Activated naive CD8-positive, alpha-beta T cell treated with anti-CD3 and anti-CD28 coated beads, Interleukin-2, amount 50 U/mL, for 24 hours (primary cell): Measurements from ENCODE around the gene HOXB5.
A peak's percentile ranks its signal among the peaks of the same experiment; 100 is the strongest.

Experiments
- ATAC-seq: fragments of 150-1000 bp; cut with Tn5 transposase; one replicate; pipeline ENCODE4 v1.10.0; 2021
- DNase-seq: peaks from one replicate; pipeline ENCODE4 v3.0.0; 2021
- H3K27ac Mint-ChIP-seq: one replicate; pipeline ENCODE4 v1.8.0; 2021; ENCODE audit warnings: mild to moderate bottlenecking, mixed read lengths
- H3K27me3 Mint-ChIP-seq: one replicate; pipeline ENCODE4 v1.8.0; 2021; ENCODE audit warnings: mixed read lengths
- H3K36me3 Mint-ChIP-seq: one replicate; pipeline ENCODE4 v1.8.0; 2021; ENCODE audit warnings: low read depth, mixed read lengths
- H3K4me1 Mint-ChIP-seq: one replicate; pipeline ENCODE4 v1.8.0; 2021; ENCODE audit warnings: mixed read lengths
- H3K4me3 Mint-ChIP-seq: one replicate; pipeline ENCODE4 v1.8.0; 2021; ENCODE audit warnings: mild to moderate bottlenecking, moderate library complexity, mixed read lengths
- H3K9me3 Mint-ChIP-seq: one replicate; pipeline ENCODE4 v1.8.0; 2021; ENCODE audit warnings: mixed read lengths

HOXB5 gene

DNA sequence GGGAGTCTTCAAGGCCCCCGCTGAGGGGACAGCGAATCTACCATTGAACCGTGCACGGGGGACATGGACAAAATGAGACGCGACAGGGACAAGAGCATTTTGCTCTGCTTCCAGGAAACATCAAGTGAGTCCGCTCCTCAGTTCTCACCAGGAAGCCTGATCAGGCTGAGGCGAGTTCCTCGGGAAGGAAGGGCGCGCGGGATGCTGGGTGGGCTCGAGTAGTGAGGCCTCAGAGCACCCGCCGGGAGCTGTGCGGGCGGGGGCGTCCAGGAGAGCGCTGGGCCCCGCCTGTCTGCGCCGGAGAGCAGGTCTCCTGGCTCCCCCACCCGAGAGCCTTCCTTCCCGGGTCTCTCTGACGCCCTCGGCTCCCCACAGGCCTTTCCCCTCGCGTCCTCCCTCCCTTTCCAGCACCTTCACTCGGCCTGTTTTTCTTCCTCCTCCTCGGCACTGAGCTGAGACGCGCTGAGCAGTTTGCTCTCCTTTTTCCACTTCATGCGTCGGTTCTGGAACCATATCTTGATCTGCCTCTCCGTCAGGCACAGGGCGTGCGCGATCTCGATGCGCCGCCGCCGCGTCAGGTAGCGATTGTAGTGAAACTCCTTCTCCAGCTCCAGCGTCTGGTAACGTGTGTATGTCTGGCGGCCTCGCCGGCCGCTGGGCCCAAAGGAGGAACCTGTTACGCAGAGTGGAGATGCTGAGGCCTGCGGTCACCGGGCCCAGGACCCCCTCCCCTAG, 2.6 kb upstream of the HOXB5 start:
- Mint-ChIP-seq H3K4me3 (peak overlapping the region; percentile 58), H3K4me1 (peaks cover 36% of the 10 kb centered on the region), H3K27me3 (peaks cover 83% of the 10 kb centered on the region), H3K9me3 (no peaks in the 10 kb centered on the region), H3K27ac (no peak overlapping the region), H3K36me3 (no peaks in the 10 kb centered on the region)
- DNase-seq (no peak), ATAC-seq (no peak)

DNA sequence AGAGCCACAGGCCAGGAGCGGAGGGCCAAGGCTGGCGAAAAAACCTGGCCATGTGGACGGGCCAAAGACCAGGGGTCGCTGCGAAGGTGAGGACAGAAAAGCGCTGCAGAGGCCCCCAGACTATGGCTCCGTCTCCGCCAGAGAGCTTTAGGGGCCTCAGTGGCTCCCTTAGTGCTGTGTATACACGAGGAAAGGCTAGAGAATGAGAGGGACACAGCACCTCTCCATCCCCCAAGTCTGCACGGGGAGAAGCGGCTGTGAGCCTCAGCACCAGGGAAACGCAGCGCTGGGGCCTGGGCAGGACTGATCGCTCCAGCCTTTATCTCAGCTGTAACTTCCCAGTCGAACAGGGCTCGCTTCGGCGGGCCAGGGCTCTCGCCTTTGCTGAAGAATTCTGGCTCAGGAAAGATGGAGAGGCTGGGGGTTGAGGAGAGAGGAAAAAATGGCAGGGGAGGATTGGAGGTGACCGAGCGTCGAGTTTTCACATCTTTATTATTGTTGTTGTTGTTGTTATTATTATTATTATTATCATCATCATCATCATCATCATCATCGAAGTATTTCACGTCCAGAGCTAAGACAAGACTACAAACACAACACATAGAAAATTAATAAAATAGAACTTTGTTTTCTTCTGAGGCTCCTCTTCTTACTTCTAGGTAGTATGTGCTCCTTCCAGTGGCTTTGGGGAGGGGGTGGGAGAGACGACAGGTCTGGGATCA, 1.9 kb upstream of the HOXB5 start:
- DNase-seq (no peak), ATAC-seq (no peak)
- Mint-ChIP-seq H3K9me3 (no peaks in the 10 kb centered on the region), H3K36me3 (no peaks in the 10 kb centered on the region), H3K4me3 (no peak overlapping the region), H3K27me3 (peaks cover 83% of the 10 kb centered on the region), H3K27ac (no peak overlapping the region), H3K4me1 (peaks cover 36% of the 10 kb centered on the region)

DNA sequence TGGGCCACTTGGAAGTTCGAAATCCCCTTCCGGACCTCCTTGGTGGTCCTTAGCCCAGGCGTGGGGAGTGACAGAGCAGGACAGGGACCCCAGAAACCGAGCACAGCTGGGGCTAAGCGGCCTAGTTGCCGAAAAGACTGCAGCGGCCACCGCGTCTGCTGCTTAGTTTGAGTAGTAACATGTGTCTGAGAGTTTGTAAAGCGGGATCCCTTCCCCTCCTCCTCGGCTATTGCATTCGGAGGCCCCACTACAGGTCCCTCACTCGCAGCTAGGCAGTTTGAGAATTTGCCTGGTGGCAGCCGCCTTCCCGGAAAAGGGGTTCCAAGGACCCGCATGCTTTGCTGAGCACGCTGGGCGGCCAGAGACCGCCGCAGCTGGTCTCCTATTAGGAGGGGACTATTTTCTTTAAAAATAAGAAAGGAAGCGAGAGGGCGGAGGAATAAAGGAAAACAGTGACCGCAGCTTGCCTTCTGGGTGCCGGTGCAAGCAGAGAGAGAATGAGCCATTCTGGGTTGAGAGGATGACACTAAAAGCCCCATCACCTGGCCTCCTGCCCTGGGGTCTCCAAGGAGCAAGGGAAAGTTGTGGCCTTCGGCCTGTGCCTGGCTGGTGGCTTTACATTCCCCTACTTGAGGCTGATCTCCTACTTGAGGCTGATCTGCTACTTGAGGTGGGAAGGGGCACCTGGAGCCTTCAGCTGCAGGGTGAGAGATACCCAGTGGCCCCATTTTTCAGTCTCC, 1.1 kb upstream of the HOXB5 start:
- ATAC-seq = no peak
- no peak overlapping the region for H3K27ac Mint-ChIP-seq
- no peak overlapping the region for H3K4me3 Mint-ChIP-seq
- H3K9me3 Mint-ChIP-seq = no peaks in the 10 kb centered on the region
- DNase-seq = no peak
- H3K4me1 Mint-ChIP-seq = peaks cover 43% of the 10 kb centered on the region
- H3K36me3 Mint-ChIP-seq = no peaks in the 10 kb centered on the region
- H3K27me3 Mint-ChIP-seq = peaks cover 83% of the 10 kb centered on the region

DNA sequence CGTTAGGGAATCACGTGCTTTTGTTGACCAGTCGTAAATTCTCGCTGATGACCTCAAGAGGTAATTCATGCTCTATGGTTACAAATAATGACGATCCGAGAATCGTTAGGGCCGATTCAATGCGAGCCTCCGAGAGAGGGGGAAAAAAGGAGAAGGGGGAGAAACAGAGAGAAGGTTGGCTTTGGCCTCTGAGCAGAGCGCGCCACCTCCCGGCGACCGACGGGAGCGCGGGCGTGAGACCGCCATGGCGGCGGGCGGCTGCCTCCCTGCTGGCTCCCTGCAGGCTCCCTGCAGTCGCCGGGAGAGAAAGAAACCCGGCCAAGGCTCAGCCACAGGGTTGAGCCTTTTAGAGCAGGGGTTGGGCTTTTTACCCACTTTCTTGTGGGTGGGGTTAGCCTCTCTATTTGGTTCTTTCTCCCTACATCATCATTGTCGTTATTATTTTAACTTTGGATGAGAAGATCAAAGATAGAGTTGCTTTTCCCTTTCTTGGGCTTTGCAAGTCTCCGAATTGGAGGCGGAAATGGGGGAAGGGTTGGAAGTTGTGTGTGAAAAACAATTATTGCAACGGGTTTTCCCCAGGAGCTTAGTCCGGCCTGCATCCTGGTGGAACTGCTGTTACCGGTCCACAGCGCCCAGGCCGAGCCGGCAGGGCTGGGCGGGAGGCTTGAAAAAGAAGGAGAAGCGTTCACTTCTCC, 410 bp upstream of the HOXB5 start:
- peak overlapping the region; percentile 75 for H3K4me3 Mint-ChIP-seq
- peaks cover 46% of the 10 kb centered on the region for H3K4me1 Mint-ChIP-seq
- peak; percentile 88 for DNase-seq
- peaks cover 84% of the 10 kb centered on the region for H3K27me3 Mint-ChIP-seq
- peak; percentile 59 for ATAC-seq
- no peaks in the 10 kb centered on the region for H3K9me3 Mint-ChIP-seq
- H3K36me3 Mint-ChIP-seq = no peaks in the 10 kb centered on the region
- H3K27ac Mint-ChIP-seq = no peak overlapping the region

DNA sequence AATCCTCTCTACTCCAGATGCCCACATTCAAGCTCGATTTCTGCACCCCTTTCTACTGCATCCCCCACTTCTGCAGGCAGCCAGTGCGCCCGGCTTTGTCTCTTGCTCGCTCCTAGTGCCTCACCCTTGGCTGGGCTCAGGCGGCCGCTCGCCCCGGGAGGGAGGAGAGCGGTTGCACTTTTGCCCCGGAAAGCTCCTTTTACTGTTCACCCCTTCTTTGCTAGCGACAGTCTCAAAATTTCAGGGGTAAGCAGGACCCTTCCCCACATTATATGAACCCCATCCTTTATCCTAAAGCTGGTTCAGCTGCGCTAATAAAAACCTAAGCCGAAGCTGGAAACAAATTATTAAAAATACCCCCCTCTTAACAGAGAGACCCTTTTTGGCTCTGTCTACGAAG, 1.0 kb downstream of the HOXB5 start:
- peak; percentile 35 for DNase-seq
- no peaks in the 10 kb centered on the region for H3K9me3 Mint-ChIP-seq
- H3K4me1 Mint-ChIP-seq = peaks cover 40% of the 10 kb centered on the region
- no peak overlapping the region for H3K27ac Mint-ChIP-seq
- H3K4me3 Mint-ChIP-seq = peak overlapping the region; percentile 75
- ATAC-seq = no peak
- H3K27me3 Mint-ChIP-seq = peaks cover 85% of the 10 kb centered on the region
- H3K36me3 Mint-ChIP-seq = no peaks in the 10 kb centered on the region

DNA sequence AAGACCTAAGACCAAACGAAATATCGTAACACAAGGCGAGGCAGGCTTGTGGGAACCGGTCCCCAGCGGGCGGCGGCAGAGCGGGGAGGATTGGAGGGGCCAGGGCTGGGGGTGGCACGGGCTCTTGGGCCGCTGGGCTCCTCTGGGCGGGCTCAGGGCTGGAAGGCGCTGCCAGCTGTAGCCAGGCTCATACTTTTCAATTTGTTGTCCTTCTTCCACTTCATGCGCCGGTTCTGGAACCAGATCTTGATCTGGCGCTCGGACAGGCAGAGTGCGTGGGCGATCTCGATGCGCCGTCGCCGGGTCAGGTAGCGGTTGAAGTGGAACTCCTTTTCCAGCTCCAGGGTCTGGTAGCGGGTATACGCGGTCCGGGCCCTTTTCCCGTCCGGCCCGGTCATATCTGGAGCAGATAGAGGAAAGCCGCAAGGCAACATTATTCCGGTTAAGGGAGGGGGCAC, 1.5 kb downstream of the HOXB5 start:
- Mint-ChIP-seq H3K36me3 (no peaks in the 10 kb centered on the region), H3K27me3 (peaks cover 87% of the 10 kb centered on the region), H3K9me3 (no peaks in the 10 kb centered on the region), H3K27ac (no peak overlapping the region), H3K4me3 (peak overlapping the region; percentile 75), H3K4me1 (peaks cover 38% of the 10 kb centered on the region)
- DNase-seq = no peak
- no peak for ATAC-seq

DNA sequence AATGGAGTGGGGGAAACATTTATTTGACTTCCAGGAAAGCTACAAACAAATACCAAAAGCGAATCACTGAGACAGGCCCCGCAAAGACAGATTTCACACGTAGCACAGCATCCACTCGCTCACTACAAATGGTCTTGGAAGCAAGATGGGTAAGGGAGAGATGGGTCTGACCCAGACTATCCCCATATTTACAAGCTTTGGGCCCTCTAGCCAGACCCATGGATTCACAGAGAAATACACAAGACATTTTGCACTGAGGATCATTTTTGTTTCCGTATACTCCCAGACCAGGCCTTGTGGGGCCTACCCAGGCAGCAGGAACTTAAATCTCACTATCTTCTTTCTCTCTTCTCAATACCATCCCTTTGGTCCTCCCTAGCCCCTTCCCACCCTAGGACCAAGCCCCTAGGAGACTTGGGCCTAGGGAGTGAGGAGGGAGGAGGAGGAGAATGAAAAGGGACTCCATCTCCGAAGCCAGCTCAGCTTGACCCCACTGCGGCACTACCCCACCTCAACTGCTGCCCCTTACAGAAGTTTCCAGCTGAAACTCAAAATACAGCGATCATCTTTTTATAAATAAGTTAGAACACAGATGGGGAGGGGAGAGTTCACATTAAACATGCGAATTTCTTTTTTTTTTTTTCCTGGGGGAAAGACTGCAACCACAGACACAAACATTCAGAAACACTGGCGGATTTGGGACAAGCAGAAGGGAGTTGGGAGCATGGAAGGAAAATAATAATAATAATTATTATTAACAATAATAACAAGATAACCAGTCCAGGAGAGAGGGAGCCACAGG, 2.1 kb downstream of the HOXB5 start:
- Mint-ChIP-seq H3K27ac (no peak overlapping the region), H3K27me3 (peaks cover 87% of the 10 kb centered on the region), H3K9me3 (no peaks in the 10 kb centered on the region), H3K4me1 (peaks cover 34% of the 10 kb centered on the region), H3K4me3 (peak overlapping the region; percentile 4), H3K36me3 (no peaks in the 10 kb centered on the region)
- DNase-seq (no peak), ATAC-seq (no peak)

DNA sequence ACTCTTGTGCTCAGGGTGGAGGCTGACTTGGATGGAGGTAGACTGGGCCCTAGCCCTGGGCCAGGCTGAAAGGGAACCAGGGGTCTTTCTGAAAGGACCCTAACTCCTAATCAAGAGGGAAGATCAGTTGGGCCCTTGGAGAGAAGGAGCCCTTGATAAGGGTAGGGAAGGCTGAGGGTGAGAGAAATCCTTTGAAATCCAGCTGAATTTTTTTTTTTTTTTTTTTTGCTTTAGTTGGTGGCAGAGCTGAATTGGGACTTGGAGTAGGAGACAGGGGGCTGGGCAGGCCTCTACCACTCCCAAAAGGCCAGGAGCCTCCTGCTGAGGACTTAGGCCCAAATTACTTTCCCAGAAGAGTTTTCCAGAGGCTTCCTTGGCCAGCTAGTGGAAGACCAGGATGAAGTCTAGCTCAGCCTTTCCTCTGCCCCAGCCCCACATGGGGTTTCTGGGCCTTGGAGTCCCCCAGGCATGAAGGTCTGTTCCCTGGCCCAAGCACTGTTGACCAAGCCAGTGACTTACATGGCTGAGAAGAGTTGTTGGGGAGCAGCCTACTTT, 2.9 kb downstream of the HOXB5 start:
- peaks cover 39% of the 10 kb centered on the region for H3K4me1 Mint-ChIP-seq

DNA sequence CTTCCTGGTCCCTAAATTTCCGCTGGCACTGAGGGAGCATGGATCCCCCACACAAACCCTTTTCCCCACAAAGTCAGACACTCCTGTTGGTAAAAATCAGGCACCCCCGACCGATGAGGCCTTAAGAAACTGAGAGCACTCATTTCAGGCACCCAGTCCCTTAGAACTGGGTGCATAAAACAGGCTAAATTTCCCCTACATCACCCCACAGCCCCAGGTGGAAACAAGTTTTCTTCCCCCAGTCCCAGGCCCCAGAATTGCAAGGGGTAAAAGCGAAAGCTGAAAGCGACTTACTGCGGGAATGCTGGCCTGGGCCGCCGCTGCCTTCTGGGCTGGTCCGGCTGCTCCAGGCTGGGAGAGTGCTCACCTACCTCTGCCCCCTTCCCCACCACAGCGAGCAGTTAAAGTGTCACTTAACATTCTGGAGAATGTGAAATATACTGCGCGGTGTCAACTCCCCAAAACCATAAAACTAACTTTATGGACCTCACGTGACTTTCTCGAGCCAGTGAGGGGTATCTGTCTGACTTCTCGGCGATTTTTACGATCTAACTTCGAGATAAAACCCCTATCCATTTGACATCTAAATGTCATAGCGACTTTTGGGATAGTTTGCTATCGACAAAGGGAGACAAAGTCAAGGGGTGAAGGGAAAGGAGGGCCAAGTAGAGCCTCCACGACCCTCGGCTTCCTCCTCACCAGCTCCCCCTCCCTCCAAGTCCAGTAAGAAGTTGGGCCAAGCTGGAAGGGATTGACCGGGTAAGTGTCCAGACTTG, 3.6 kb downstream of the HOXB5 start, which contains the start of gene HOXB3:
Gene HOXB3 (minus strand): TSS at position 411 of the 776 bp plus-strand sequence. CDS start 37,767 bp downstream, outside the sequence.
- Mint-ChIP-seq H3K36me3 (no peaks in the 10 kb centered on the region), H3K4me3 (peak within 1 kb of the TSS; percentile 39), H3K27me3 (peaks cover 89% of the 10 kb centered on the region), H3K4me1 (peaks cover 42% of the 10 kb centered on the region), H3K9me3 (no peaks in the 10 kb centered on the region), H3K27ac (no peak within 1 kb of the TSS)
- no peak for DNase-seq
- ATAC-seq = no peak

More for the DNA sequence above, 2.9 kb downstream of the HOXB5 start:
- Mint-ChIP-seq H3K27me3 (peaks cover 89% of the 10 kb centered on the region), H3K27ac (no peak overlapping the region), H3K9me3 (no peaks in the 10 kb centered on the region), H3K36me3 (no peaks in the 10 kb centered on the region), H3K4me3 (no peak overlapping the region)
- ATAC-seq (no peak), DNase-seq (no peak)

DNA sequence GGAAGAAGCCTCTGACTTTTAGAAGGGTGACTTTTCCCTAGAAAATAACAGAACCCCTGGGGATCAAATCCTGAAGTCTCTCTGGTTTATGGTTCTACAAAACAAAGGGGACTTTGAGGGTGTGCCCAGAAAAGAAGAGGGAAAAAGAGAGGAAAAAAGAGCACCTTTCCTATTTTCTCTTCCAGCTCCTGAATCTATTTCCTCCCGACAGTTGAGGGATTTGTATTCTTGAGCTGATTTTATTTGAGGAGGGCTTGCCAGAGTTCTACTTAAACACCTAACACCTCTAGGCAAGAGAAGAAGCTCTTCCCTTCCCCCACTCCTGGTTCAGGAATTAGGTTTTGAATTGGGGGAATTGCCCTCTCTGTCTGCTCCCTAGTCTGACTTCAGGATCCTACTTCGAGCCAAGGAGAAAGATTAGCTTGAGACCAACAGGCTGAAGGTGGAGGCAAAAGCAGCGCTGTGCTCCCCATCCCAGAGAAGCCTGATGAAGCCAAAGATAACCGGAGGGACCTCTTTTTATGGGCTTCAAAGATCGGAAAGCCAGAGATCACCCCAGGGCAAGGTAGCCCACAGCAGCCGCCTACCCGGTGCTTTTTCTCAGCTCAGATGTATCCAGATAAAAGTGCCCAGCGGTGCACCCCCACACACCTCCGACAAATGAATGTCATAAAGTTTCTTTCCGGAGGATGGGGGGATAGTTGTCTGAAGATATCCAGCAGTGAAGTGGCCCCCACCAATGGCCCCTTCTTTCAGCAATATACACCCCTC, 4.3 kb downstream of the HOXB5 start:
- Mint-ChIP-seq H3K4me3 (peak overlapping the region; percentile 39), H3K4me1 (peaks cover 44% of the 10 kb centered on the region)
- no peak for DNase-seq

DNA sequence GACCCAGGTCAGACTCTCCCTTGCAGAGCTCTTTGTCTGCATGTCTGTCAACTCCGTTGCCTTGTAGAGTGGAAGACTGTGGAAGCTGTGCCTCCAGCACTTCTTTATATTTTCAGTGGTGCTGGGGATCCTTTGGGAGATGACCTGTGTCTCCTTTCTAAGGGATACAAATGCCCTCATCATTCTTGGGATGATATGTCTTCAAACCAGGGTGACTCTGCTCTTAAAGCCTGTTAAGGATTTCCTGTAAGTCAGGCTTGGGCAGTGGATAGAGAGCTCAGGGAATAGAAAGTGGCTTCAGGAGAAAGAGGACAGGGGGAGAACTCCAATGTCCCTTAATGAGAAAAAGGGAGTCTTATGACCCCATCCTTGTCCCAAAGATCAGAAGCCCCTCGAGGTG, 5.1 kb downstream of the HOXB5 start:
- Mint-ChIP-seq H3K27ac (no peak overlapping the region), H3K4me3 (no peak overlapping the region), H3K36me3 (no peaks in the 10 kb centered on the region), H3K9me3 (no peaks in the 10 kb centered on the region), H3K4me1 (peaks cover 43% of the 10 kb centered on the region), H3K27me3 (peaks cover 93% of the 10 kb centered on the region)
- DNase-seq (no peak), ATAC-seq (no peak)

More for the DNA sequence above, 4.3 kb downstream of the HOXB5 start:
- no peaks in the 10 kb centered on the region for H3K9me3 Mint-ChIP-seq
- peaks cover 90% of the 10 kb centered on the region for H3K27me3 Mint-ChIP-seq
- ATAC-seq = no peak
- H3K36me3 Mint-ChIP-seq = no peaks in the 10 kb centered on the region
- no peak overlapping the region for H3K27ac Mint-ChIP-seq

DNA sequence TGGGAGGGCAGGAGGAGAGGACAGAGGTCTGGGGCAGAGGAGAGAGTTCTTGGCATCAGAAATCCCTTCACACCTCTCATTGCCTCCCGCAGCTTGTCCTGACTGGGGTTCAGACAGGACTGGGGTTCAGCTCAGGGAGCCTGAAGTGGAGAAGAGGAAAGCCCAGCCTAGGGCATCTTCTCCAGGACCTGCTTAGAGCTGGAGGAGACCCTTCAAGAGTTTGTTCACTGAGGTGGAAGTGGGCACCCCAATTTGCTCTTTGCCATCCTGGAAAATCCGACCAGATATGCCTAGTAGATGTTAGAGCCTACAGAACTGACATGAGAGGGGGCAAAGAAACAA, 5.5 kb downstream of the HOXB5 start:
- H3K27me3 Mint-ChIP-seq = peaks cover 95% of the 10 kb centered on the region
- H3K4me1 Mint-ChIP-seq = peaks cover 41% of the 10 kb centered on the region
- DNase-seq (no peak), ATAC-seq (no peak)
- no peak overlapping the region for H3K4me3 Mint-ChIP-seq
- H3K36me3 Mint-ChIP-seq = no peaks in the 10 kb centered on the region
- no peak overlapping the region for H3K27ac Mint-ChIP-seq
- no peaks in the 10 kb centered on the region for H3K9me3 Mint-ChIP-seq
